KBM-7 (cell line): ENCODE measurements around the gene DENND5B.
"Not testable (repeated sequence)": the region's sequence is repeated elsewhere in the genome, so short reads cannot be mapped to it uniquely, and the experiment has no call there.

ENCODE experiments used
- DNase-seq: peaks from one replicate; pipeline ENCODE4 v3.0.0-alpha.2; 2015
- in situ Hi-C: fragments of 300-500 bp; cut with MboI; formaldehyde crosslinking; loops from 2 replicates; pipeline ENCODE4 v1.14.3; 2020; ENCODE audit warnings: low sequenced_read_pairs, low pct_unique_long_range_greater_than_20kb, mixed read lengths

DENND5B gene

GRCh38 chr12:31518680-31519227 is 72.2 kb downstream of the DENND5B start:
- in situ Hi-C loops: no loop called here
- no peak for DNase-seq

GRCh38 chr12:31517994-31518393 is 72.9 kb downstream of the DENND5B start:
- in situ Hi-C loops: no loop called here

GRCh38 chr12:31516702-31517101 is 74.2 kb downstream of the DENND5B start:
- no peak for DNase-seq
- in situ Hi-C loops: no loop called here

More at GRCh38 chr12:31517994-31518393, 72.9 kb downstream of the DENND5B start:
- no peak for DNase-seq

GRCh38 chr12:31514912-31515311 is 76.0 kb downstream of the DENND5B start:
- in situ Hi-C loops: no loop called here

GRCh38 chr12:31510034-31510433 is 80.9 kb downstream of the DENND5B start:
- in situ Hi-C loops: no loop called here
- DNase-seq: no peak

More at GRCh38 chr12:31514912-31515311, 76.0 kb downstream of the DENND5B start:
- DNase-seq: no peak

GRCh38 chr12:31508436-31509150 is 82.3 kb downstream of the DENND5B start:
- in situ Hi-C loops: no loop called here
- no peak for DNase-seq

GRCh38 chr12:31507966-31508365 is 83.0 kb downstream of the DENND5B start:
- no peak for DNase-seq
- in situ Hi-C loops: no loop called here

- in situ Hi-C loops: no loop called here
These were observed 84.2 kb downstream of the DENND5B start for GRCh38 chr12:31506515-31507306.

GRCh38 chr12:31504625-31505222 is 86.2 kb downstream of the DENND5B start:
- in situ Hi-C loops: no loop called here

More at GRCh38 chr12:31506515-31507306, 84.2 kb downstream of the DENND5B start:
- DNase-seq: no peak

GRCh38 chr12:31501014-31501413 is 89.9 kb downstream of the DENND5B start:
- DNase-seq: peak; percentile 11
- in situ Hi-C loops: not testable (repeated sequence)

More at GRCh38 chr12:31504625-31505222, 86.2 kb downstream of the DENND5B start:
- DNase-seq: no peak

GRCh38 chr12:31499567-31499966 is 91.4 kb downstream of the DENND5B start:
- in situ Hi-C loops: no loop called here
- DNase-seq: no peak

GRCh38 chr12:31498424-31498823 is 92.5 kb downstream of the DENND5B start:
- DNase-seq: no peak
- in situ Hi-C loops: no loop called here

- in situ Hi-C loops: no loop called here
- DNase-seq: no peak
These were observed 94.7 kb downstream of the DENND5B start for GRCh38 chr12:31496257-31496656.

- in situ Hi-C loops: no loop called here
- no peak for DNase-seq
These were observed 96.5 kb downstream of the DENND5B start for GRCh38 chr12:31494455-31494854.

- in situ Hi-C loops: no loop called here
These were observed 98.2 kb downstream of the DENND5B start for GRCh38 chr12:31492599-31493196.

GRCh38 chr12:31491841-31492598 is 98.9 kb downstream of the DENND5B start:
- in situ Hi-C loops: no loop called here
- no peak for DNase-seq

More at GRCh38 chr12:31492599-31493196, 98.2 kb downstream of the DENND5B start:
- no peak for DNase-seq

- in situ Hi-C loops: no loop called here
- DNase-seq: no peak
These were observed 99.6 kb downstream of the DENND5B start for GRCh38 chr12:31491241-31491794.

GRCh38 chr12:31488737-31489338 is 102.1 kb downstream of the DENND5B start:
- in situ Hi-C loops: no loop called here
- DNase-seq: no peak
